BE2C (cell line): Measurements from ENCODE around the gene C1orf105.

Experiments used
- DNase-seq: peaks from one replicate; pipeline ENCODE4 v3.0.0-alpha.2; 2020
- H3K27me3 ChIP-seq: fragments of 250-450 bp; sonication (Bioruptor Pico); 2 replicates; pipeline ENCODE4 v1.5.1; 2020; ENCODE audit warnings: mild to moderate bottlenecking
- H3K36me3 ChIP-seq: fragments of 250-450 bp; sonication (Bioruptor Pico); 2 replicates; pipeline ENCODE4 v1.5.1; 2020; ENCODE audit warnings: mild to moderate bottlenecking
- H3K4me1 ChIP-seq: fragments of 250-450 bp; sonication (Bioruptor Pico); 2 replicates; pipeline ENCODE4 v1.5.1; 2020
- H3K4me3 ChIP-seq: 2 replicates; pipeline ENCODE4 v1.5.1; 2011; ENCODE audit warnings: low read depth, low read length
- H3K9me3 ChIP-seq: fragments of 250-450 bp; sonication (Bioruptor Pico); 2 replicates; pipeline ENCODE4 v1.5.1; 2020
- CTCF ChIP-seq: IDR thresholded peaks from 2 replicates; pipeline ENCODE4 v1.5.1; 2012; ENCODE audit warnings: mild to moderate bottlenecking, low read depth, low read length

The C1orf105 gene

GRCh38 chr1:172513479-172513878, 93.0 kb downstream of the C1orf105 start:
- H3K36me3 ChIP-seq, result no peaks in the 10 kb centered on the region
- no peaks in the 10 kb centered on the region for H3K27me3 ChIP-seq
- DNase-seq, result no peak
- H3K4me3 ChIP-seq, result no peak overlapping the region
- H3K9me3 ChIP-seq, result no peaks in the 10 kb centered on the region
- no peak for TF ChIP-seq CTCF
- no peaks in the 10 kb centered on the region for H3K4me1 ChIP-seq

DNA sequence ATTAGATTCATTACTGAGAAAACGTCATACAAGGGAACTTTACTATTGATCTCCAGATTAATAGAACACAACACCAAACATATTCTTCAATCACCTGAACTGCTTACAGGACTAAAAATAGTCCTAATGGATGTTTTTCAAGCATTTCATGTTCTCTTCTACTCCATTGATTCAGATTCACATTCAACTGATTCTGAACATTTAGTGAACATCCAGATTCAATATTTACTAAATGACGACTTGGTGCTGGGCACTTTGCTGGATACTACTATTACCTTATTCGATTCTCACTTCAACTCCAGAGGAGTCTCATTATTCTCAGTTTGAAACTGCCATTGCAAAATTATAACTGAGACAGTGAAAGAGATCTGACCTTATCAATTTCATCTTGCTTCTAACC, 93.6 kb downstream of the C1orf105 start:
- Histone ChIP-seq H3K9me3 (no peaks in the 10 kb centered on the region), H3K4me1 (no peaks in the 10 kb centered on the region), H3K36me3 (no peaks in the 10 kb centered on the region), H3K4me3 (no peak overlapping the region), H3K27me3 (no peaks in the 10 kb centered on the region)
- no peak for DNase-seq
- no peak for TF ChIP-seq CTCF

- Histone ChIP-seq H3K4me3 (no peak overlapping the region), H3K36me3 (no peaks in the 10 kb centered on the region), H3K4me1 (no peaks in the 10 kb centered on the region), H3K9me3 (no peaks in the 10 kb centered on the region), H3K27me3 (no peaks in the 10 kb centered on the region)
- TF ChIP-seq CTCF, result no peak
- no peak for DNase-seq
Measured at GRCh38 chr1:172515436-172515835, 95.0 kb downstream of the C1orf105 start.

GRCh38 chr1:172515927-172516326, 95.4 kb downstream of the C1orf105 start:
- no peaks in the 10 kb centered on the region for H3K4me1 ChIP-seq
- no peaks in the 10 kb centered on the region for H3K9me3 ChIP-seq
- H3K27me3 ChIP-seq, result no peaks in the 10 kb centered on the region
- no peak for TF ChIP-seq CTCF
- H3K4me3 ChIP-seq, result no peak overlapping the region
- H3K36me3 ChIP-seq, result no peaks in the 10 kb centered on the region
- DNase-seq, result no peak

DNA sequence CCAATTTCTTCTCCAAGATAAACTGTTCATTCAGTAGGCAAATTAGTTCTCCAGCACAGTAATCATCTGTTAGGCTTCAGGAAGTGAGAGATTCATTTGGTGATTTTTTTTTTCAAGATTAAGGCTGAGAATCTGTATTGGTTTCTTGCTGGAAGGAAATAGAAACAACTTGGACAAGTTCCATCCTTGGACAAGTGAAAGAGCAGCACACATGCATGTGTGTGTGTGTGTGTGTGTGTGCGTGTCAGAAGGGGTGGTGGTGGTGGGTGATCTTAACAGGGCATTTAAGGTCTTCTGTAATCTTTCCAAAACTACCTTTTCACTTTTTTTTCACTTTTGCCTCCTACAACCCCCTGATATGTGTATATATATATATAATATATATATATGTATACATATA, 96.6 kb downstream of the C1orf105 start:
- no peak for DNase-seq
- no peak overlapping the region for H3K4me3 ChIP-seq
- no peaks in the 10 kb centered on the region for H3K9me3 ChIP-seq
- no peaks in the 10 kb centered on the region for H3K4me1 ChIP-seq
- no peaks in the 10 kb centered on the region for H3K27me3 ChIP-seq
- TF ChIP-seq CTCF, result no peak
- H3K36me3 ChIP-seq, result no peaks in the 10 kb centered on the region

- no peaks in the 10 kb centered on the region for H3K4me1 ChIP-seq
- H3K4me3 ChIP-seq, result no peak overlapping the region
- no peak for TF ChIP-seq CTCF
- H3K9me3 ChIP-seq, result no peaks in the 10 kb centered on the region
- no peak for DNase-seq
- H3K27me3 ChIP-seq, result no peaks in the 10 kb centered on the region
- H3K36me3 ChIP-seq, result no peaks in the 10 kb centered on the region
Measured at GRCh38 chr1:172517545-172517944, 97.1 kb downstream of the C1orf105 start.
